K562 (cell line): ENCODE results near the gene POMP. TPM values are rescaled to one million over a fixed set of nuclear protein-coding genes. Genes with fewer than 3 reads are reported as not detected.

Experiments used
- ATAC-seq: fragments of 200-7000 bp; cut with Tn5 transposase; 3 replicates; pipeline ENCODE4 v1.9.1; 2020; ENCODE audit warnings: moderate library complexity
- BruUV-seq: library from RNA; stranded (reverse); fragments of 400-500 nt; replicated peaks from 2 replicates; lab custom pipeline; 2021; lab: Mats Ljungman, UMichigan
- CTCF ChIA-PET: fragments of 300-600 bp; formaldehyde crosslinking; extraction: SDS; loops from one replicate; lab custom pipeline; 2021; ENCODE audit warnings: low intra/inter-chr PET ratio; lab: Yijun Ruan, JAX
- POLR2A ChIA-PET: fragments of 300-600, 350-650 bp; sonication (Branson Sonifier 250); formaldehyde crosslinking; extraction: SDS; loops from one replicate; lab custom pipeline; 2021; ENCODE audit warnings: antibody characterized with exemption, inconsistent platforms; lab: Yijun Ruan, JAX
- DNase-seq, 4 experiments: peaks; one replicate each; pipeline versions ENCODE4 v3.0.0 to v3.0.0-alpha.2; 2011 to 2018; ENCODE audit warnings: low spot score in 3 of 4, mixed read lengths in 3 of 4; ENCODE audit errors: extremely low read depth in 1 of 4
- FAIRE-seq: peaks from 2 replicates; lab custom pipeline; 2011; peaks lifted over from hg19 to GRCh38; lab: Jason Lieb, UNC
- H2AFZ ChIP-seq: 2 replicates; pipeline ENCODE4 v1.6.0; 2011; ENCODE audit warnings: low read depth, low read length, control low read depth, inconsistent platforms
- H3K27ac ChIP-seq: fragments of 200-600 bp; 3 replicates; pipeline ENCODE4 v1.8.0; 2011; ENCODE audit warnings: low read depth, mild to moderate bottlenecking, control low read depth, inconsistent platforms, low read length, moderate library complexity, mixed read lengths; ENCODE audit errors: extremely low read depth
- H3K27me3 ChIP-seq, 2 experiments: fragments of 300-600 bp in 1 of 2; 2 replicates in 1 of 2; 3 replicates in 1 of 2; pipeline versions ENCODE4 v1.6.0 to v1.8.0; 2011; ENCODE audit warnings: inconsistent platforms in 2 of 2, low read length in 2 of 2, mild to moderate bottlenecking in 1 of 2, mixed read lengths in 1 of 2, moderate library complexity in 1 of 2; ENCODE audit not compliant: control insufficient read depth in 2 of 2, insufficient read depth in 2 of 2
- H3K36me3 ChIP-seq: fragments of 300-600 bp; 3 replicates; pipeline ENCODE4 v1.8.0; 2011; ENCODE audit warnings: mild to moderate bottlenecking, low read length, inconsistent platforms; ENCODE audit not compliant: control insufficient read depth, insufficient read depth
- H3K4me1 ChIP-seq, 2 experiments: fragments of 200-600 bp in 1 of 2; replicated peaks in 1 of 2; 2 replicates in 1 of 2; 3 replicates in 1 of 2; pipeline versions ENCODE4 v1.5.1 to v1.8.0; 2011; ENCODE audit warnings: inconsistent platforms in 2 of 2, low read length in 2 of 2, mild to moderate bottlenecking in 1 of 2, mixed read lengths in 1 of 2, moderate library complexity in 1 of 2; ENCODE audit not compliant: control insufficient read depth in 2 of 2, insufficient read depth in 2 of 2
- H3K4me2 ChIP-seq: 2 replicates; pipeline ENCODE4 v1.6.1; 2011; ENCODE audit warnings: low read length, control low read depth, inconsistent platforms, mixed read lengths; ENCODE audit not compliant: insufficient read depth
- H3K4me3 ChIP-seq: fragments of 200-600 bp; sonication (generic), shearing (Covaris generic); 2 replicates; pipeline ENCODE4 v1.5.1; 2016; ENCODE audit warnings: control low read depth, inconsistent platforms
- H3K79me2 ChIP-seq: fragments of 200-600 bp; 3 replicates; pipeline ENCODE4 v1.8.0; 2011; ENCODE audit warnings: low read length, inconsistent platforms; ENCODE audit not compliant: control insufficient read depth, insufficient read depth
- H3K9ac ChIP-seq, 2 experiments: 2 replicates each; pipeline versions ENCODE4 v1.6.0 to v1.6.1; 2011; ENCODE audit warnings: low read depth in 2 of 2, low read length in 2 of 2, control low read depth in 1 of 2, inconsistent platforms in 1 of 2, mild to moderate bottlenecking in 1 of 2, mixed read lengths in 1 of 2; ENCODE audit not compliant: insufficient read depth in 1 of 2
- H3K9me1 ChIP-seq: one replicate; pipeline ENCODE4 v1.6.0; 2011; ENCODE audit warnings: inconsistent platforms, mild to moderate bottlenecking, low read length, moderate library complexity; ENCODE audit not compliant: control insufficient read depth, insufficient read depth
- H3K9me3 ChIP-seq: replicated peaks from 2 replicates; pipeline ENCODE4 v1.5.1; 2011; ENCODE audit warnings: low read depth, low read length, inconsistent platforms; ENCODE audit not compliant: control insufficient read depth, insufficient read depth
- H4K20me1 ChIP-seq: replicated peaks from 2 replicates; pipeline ENCODE4 v1.6.1; 2011; ENCODE audit warnings: low read length, inconsistent platforms, mixed read lengths; ENCODE audit not compliant: control insufficient read depth, insufficient read depth
- BHLHE40 ChIP-seq: IDR thresholded peaks from 2 replicates; pipeline ENCODE4 v1.6.1; 2011; ENCODE audit warnings: low read length, improper control_type of control experiment
- FOS ChIP-seq: IDR thresholded peaks from 3 replicates; pipeline ENCODE4 v1.6.1; 2011; ENCODE audit not compliant: insufficient read length; ENCODE audit errors: extremely low read depth
- FOXA3 ChIP-seq, 2 experiments: fragments of 450-650 bp in 1 of 2; sonication (generic) in 1 of 2; formaldehyde crosslinking; IDR thresholded peaks in 1 of 2; conservative IDR thresholded peaks in 1 of 2; 2 replicates each; pipeline versions ENCODE4 v1.4.0 to v1.8.0; 2020 to 2022; ENCODE audit warnings: mild to moderate bottlenecking in 2 of 2, missing genetic modification reagents in 1 of 2
- GTF2E2 ChIP-seq: fragments of 200-800 bp; sonication (Bioruptor generic); IDR thresholded peaks from 2 replicates; pipeline ENCODE4 v1.6.1; 2016; ENCODE audit warnings: missing genetic modification characterization, missing compliant biosample characterization
- GTF2F1 ChIP-seq: IDR thresholded peaks from 2 replicates; pipeline ENCODE4 v1.6.1; 2011; ENCODE audit warnings: low read depth, low read length, improper control_type of control experiment
- HLTF ChIP-seq: fragments of 450-650 bp; IDR thresholded peaks from 2 replicates; pipeline ENCODE4 v1.6.1; 2016
- U2AF1 ChIP-seq: fragments of 200-400 bp; formaldehyde crosslinking; optimal IDR thresholded peaks from 2 replicates; pipeline ENCODE3; 2017; ENCODE audit warnings: mild to moderate bottlenecking, low read depth, low read length, moderate library complexity
- ZNF354B ChIP-seq: fragments of 250-450 bp; sonication (Bioruptor Pico); IDR thresholded peaks from 2 replicates; pipeline ENCODE4 v1.4.0; 2020
- WGBS: fragments of 100-300 bp; shearing (Covaris generic); methylation state at CpG from one replicate; pipeline ENCODE4 v1.1.6; 2016; ENCODE audit warnings: low coverage, mixed read lengths; ENCODE audit not compliant: insufficient coverage; ENCODE audit errors: missing lambda C conversion rate; 5-methylcytosine and 5-hydroxymethylcytosine counted together
- in situ Hi-C: fragments of 300-500 bp; cut with MboI; formaldehyde crosslinking; loops from 4 replicates; pipeline ENCODE4 v1.15.0; 2018; ENCODE audit warnings: inconsistent platforms, mixed read lengths
- intact Hi-C: fragments of 100-400 bp; cut with micrococcal nuclease; formaldehyde crosslinking; loops from 2 replicates; pipeline ENCODE4 v1.14.2; 2022
- polyA plus RNA-seq, 8 experiments: library from polyadenylated mRNA; depleted of rRNA in 4 of 8; stranded (reverse) in 5 of 8; unstranded in 3 of 8; fragments of >200 nt; fragmentation: Nextera tagmentation in 2 of 8; fragmentation: Illumina TruSeq in 1 of 8; extraction: Ambion mirVana in 2 of 8; extraction: Trizol in 1 of 8; gene quantifications; 2 replicates each; pipeline versions ENCODE4 v1.2.1 to v1.2.3, GENCODE V29; 2011 to 2014; ENCODE audit warnings: inconsistent platforms in 1 of 8, missing spikeins in 1 of 8
- total RNA-seq, 7 experiments: library from RNA; depleted of rRNA in 6 of 7; stranded (reverse); fragments of >200 nt in 6 of 7; fragmentation: Illumina TruSeq in 2 of 7; extraction: Trizol in 2 of 7; gene quantifications; 2 replicates each; pipeline versions ENCODE4 v1.2.1 to v1.2.3, GENCODE V29; 2011 to 2021; ENCODE audit warnings: low replicate concordance in 1 of 7

Gene POMP
- total and polyA plus RNA-seq, 9 of the 15 experiments (the other 6 are each of a cell fraction or from before 2014, with no cell fraction given) = 69.2 to 647 (median 118) TPM

DNA sequence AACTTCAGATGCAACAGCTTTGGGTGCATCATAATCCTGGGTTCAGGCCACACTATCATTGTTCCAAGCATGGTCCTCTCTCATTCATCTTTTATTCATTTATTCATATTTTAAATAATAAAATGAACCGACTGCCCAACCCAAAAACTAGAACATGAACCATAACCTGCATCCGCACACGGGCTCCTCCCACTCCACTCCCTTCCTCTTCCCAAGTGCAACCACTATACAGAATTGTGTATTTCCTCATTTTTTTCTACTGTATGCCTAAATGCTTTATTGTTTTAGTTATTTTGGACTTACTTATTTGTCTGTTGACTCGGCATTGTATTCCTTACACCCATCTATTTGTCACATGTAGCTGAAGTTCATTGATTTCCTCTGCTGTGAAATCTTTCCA is 30.7 kb upstream of the POMP start:
- POLR2A ChIA-PET = interaction anchor here (1.1 to 1.7 kb wide), 2 partner anchors 9 to 11 kb away, joined by 4 to 8 read pairs; no protein-coding TSS in a partner anchor
- 17% methylated on average over 4 of the region's 4 CpGs for WGBS
- H3K36me3 ChIP-seq = no peaks in the 10 kb centered on the region
- FAIRE-seq = no peak
- no peak for TF ChIP-seq HLTF
- no peak for TF ChIP-seq GTF2F1
- TF ChIP-seq BHLHE40 = no peak
- TF ChIP-seq U2AF1 = no peak
- TF ChIP-seq ZNF354B (CRISPR knock-in tag) = no peak
- no peak for TF ChIP-seq FOXA3 (CRISPR knock-in tag; conservative IDR thresholded peaks at IDR 0.05 in 1 of 2, IDR thresholded peaks at IDR 0.05 in 1 of 2)
- no peak for TF ChIP-seq GTF2E2 (tag)
- no peak for TF ChIP-seq FOS
- TF ChIP-seq, all 486 proteins: peak for 0
- in situ Hi-C loops = no loop called here
- BruUV-seq = no TSS peak
- DNase-seq (no peak), ATAC-seq (no peak)
- Histone ChIP-seq H3K4me2 (no peak overlapping the region), H3K27me3 (no peaks in the 10 kb centered on the region), H2AFZ (peak overlapping the region; percentile 11), H3K79me2 (no peaks in the 10 kb centered on the region), H3K9me3 (no peaks in the 10 kb centered on the region), H3K4me3 (no peak overlapping the region), H3K9me1 (no peaks in the 10 kb centered on the region), H3K9ac (no peak overlapping the region), H4K20me1 (no peaks in the 10 kb centered on the region), H3K27ac (no peak overlapping the region), H3K4me1 (peaks cover 0 to 9% of the 10 kb centered on the region in 2 experiments; a peak in 3 of 5 replicates)
- intact Hi-C loops = no loop called here
- CTCF ChIA-PET = no interaction called here
